Transverse colon (tissue), 4 donors: ENCODE measurements around the gene OAS3. TPM values are rescaled to one million over a fixed set of nuclear protein-coding genes. Genes with fewer than 3 reads are reported as not detected.

Experiments
- DNase-seq: peaks from one replicate; pipeline ENCODE4 v3.0.0-alpha.2; 2019
- H3K27ac ChIP-seq, 4 donors: fragments of 200-600 bp; sonication (generic); 2 replicates each; pipeline ENCODE4 v1.5.1; 2016 to 2018; ENCODE audit warnings: inconsistent platforms in 4 of 4
- H3K27me3 ChIP-seq: fragments of 200-600 bp; sonication (generic); 2 replicates; pipeline ENCODE4 v1.5.1; 2017; ENCODE audit warnings: inconsistent platforms
- H3K36me3 ChIP-seq, 4 donors: fragments of 200-600 bp; sonication (generic); 2 replicates each; pipeline ENCODE4 v1.5.1; 2017 to 2019; ENCODE audit warnings: inconsistent platforms in 4 of 4
- H3K4me1 ChIP-seq, 4 donors: fragments of 200-600 bp; sonication (generic); 2 replicates each; pipeline ENCODE4 v1.5.1; 2017 to 2020; ENCODE audit warnings: inconsistent platforms in 4 of 4
- H3K4me3 ChIP-seq, 4 donors: fragments of 200-600 bp; sonication (generic); 1 replicate in 1 of 4; 2 replicates in 3 of 4; pipeline versions ENCODE4 v1.5.1 to v1.6.1; 2017 to 2019; ENCODE audit warnings: inconsistent platforms in 4 of 4
- H3K9me3 ChIP-seq, 2 donors: fragments of 200-600 bp; sonication (generic); 2 replicates each; pipeline ENCODE4 v1.5.1; 2017 to 2019; ENCODE audit warnings: inconsistent platforms in 2 of 2
- CTCF ChIP-seq, 5 experiments: fragments of 200-600 bp in 3 of 5; fragments of 450-650 bp in 2 of 5; sonication (generic) in 3 of 5; IDR thresholded peaks; 1 replicate in 2 of 5; 2 replicates in 3 of 5; pipeline ENCODE4 v1.5.1; 2016 to 2017; ENCODE audit warnings: antibody characterized with exemption in 5 of 5, inconsistent platforms in 3 of 5, mild to moderate bottlenecking in 2 of 5, moderate library complexity in 1 of 5
- EP300 ChIP-seq: sonication (generic); formaldehyde crosslinking; IDR thresholded peaks from one replicate; pipeline ENCODE4 v1.6.1; 2017; ENCODE audit warnings: antibody characterized with exemption, low read depth
- POLR2A ChIP-seq: fragments of 450-650 bp; IDR thresholded peaks from one replicate; pipeline ENCODE4 v1.6.1; 2016; ENCODE audit warnings: antibody characterized with exemption, mild to moderate bottlenecking, moderate library complexity
- POLR2AphosphoS5 ChIP-seq, 3 donors: sonication (generic); formaldehyde crosslinking; IDR thresholded peaks; one replicate each; pipeline ENCODE4 v1.6.1; 2016; ENCODE audit warnings: antibody characterized with exemption in 3 of 3
- WGBS, 2 donors: methylation state at CpG; one replicate each; pipeline ENCODE4 v1.1.5; 2018; ENCODE audit warnings: low coverage in 1 of 2; 5-methylcytosine and 5-hydroxymethylcytosine counted together
- in situ Hi-C, 4 donors: fragments of 200-750 bp; cut with MboI; loops; one replicate each; pipeline versions ENCODE4 v1.15.0 to v1.15.1; 2017; ENCODE audit warnings: low sequenced_read_pairs in 3 of 4, low pct_ligation_motif_present in 1 of 4, low pct_unique_long_range_greater_than_20kb in 1 of 4
- intact Hi-C: fragments of 100-400 bp; cut with DNase I; formaldehyde crosslinking; loops from one replicate; pipeline ENCODE4 v1.15.1; 2023; ENCODE audit warnings: low total_unique reads
- total RNA-seq, 4 donors: library from RNA; depleted of rRNA; stranded (reverse); fragments of >200 nt; gene quantifications; one replicate each; pipeline ENCODE4 v1.1.0, GENCODE V29; 2016

Gene OAS3
- total RNA-seq, 4 donors from 2014 or later, result 6.2 to 17.6 (median 12.4) TPM

GRCh38 chr12:112946236-112947000, 8.1 kb downstream of the OAS3 start:
- no peak for TF ChIP-seq CTCF (IDR thresholded peaks at IDR 0.05)
- TF ChIP-seq EP300, result no peak
- no peak for TF ChIP-seq POLR2AphosphoS5 (IDR thresholded peaks at IDR 0.05)
- no peak for TF ChIP-seq POLR2A
- Histone ChIP-seq H3K4me1 (no peaks in the 10 kb centered on the region), H3K36me3 (peaks cover 0 to 14% (median 0%) of the 10 kb centered on the region in 4 donors), H3K9me3 (no peaks in the 10 kb centered on the region), H3K27ac (no peak overlapping the region), H3K4me3 (no peak overlapping the region), H3K27me3 (no peaks in the 10 kb centered on the region)
- in situ Hi-C loops, result no loop called here
- intact Hi-C loops, result no loop called here
- no peak for DNase-seq
- WGBS, 2 donors, result 87% methylated on average over 14 of the region's 14 CpGs; no CpG with 5 or more reads in 1 of the 2 donors

GRCh38 chr12:112947314-112947713, 9.0 kb downstream of the OAS3 start:
- H3K27me3 ChIP-seq, result no peaks in the 10 kb centered on the region
- H3K27ac ChIP-seq, result no peak overlapping the region
- peaks cover 0 to 15% (median 0%) of the 10 kb centered on the region in 4 donors for H3K36me3 ChIP-seq
- no peaks in the 10 kb centered on the region for H3K4me1 ChIP-seq
- WGBS, 2 donors, result 43 to 60% methylated on average over 1 of the region's 1 CpG
- intact Hi-C loops (no loop called here), in situ Hi-C loops (no loop called here)
- H3K9me3 ChIP-seq, result peaks cover 0 to 3% of the 10 kb centered on the region in 2 donors
- no peak overlapping the region for H3K4me3 ChIP-seq
- TF ChIP-seq EP300, result no peak
- no peak for TF ChIP-seq POLR2AphosphoS5 (IDR thresholded peaks at IDR 0.05)
- no peak for DNase-seq

GRCh38 chr12:112947761-112948160, 9.5 kb downstream of the OAS3 start:
- H3K27ac ChIP-seq, result no peak overlapping the region
- peaks cover 0 to 5% of the 10 kb centered on the region in 2 donors for H3K9me3 ChIP-seq
- DNase-seq, result no peak
- in situ Hi-C loops, result no loop called here
- intact Hi-C loops, result no loop called here
- WGBS, 2 donors, result 97% methylated on average over 5 of the region's 5 CpGs; no CpG with 5 or more reads in 1 of the 2 donors
- TF ChIP-seq EP300, result no peak
- TF ChIP-seq POLR2AphosphoS5 (IDR thresholded peaks at IDR 0.05), result no peak
- no peak for TF ChIP-seq POLR2A
- TF ChIP-seq CTCF (IDR thresholded peaks at IDR 0.05), result no peak
- no peak overlapping the region for H3K4me3 ChIP-seq
- H3K27me3 ChIP-seq, result no peaks in the 10 kb centered on the region
- H3K4me1 ChIP-seq, result no peaks in the 10 kb centered on the region
- peaks cover 0 to 20% (median 0%) of the 10 kb centered on the region in 4 donors for H3K36me3 ChIP-seq

GRCh38 chr12:112948806-112949205, 10.5 kb downstream of the OAS3 start:
- Histone ChIP-seq H3K9me3 (peaks cover 0 to 5% of the 10 kb centered on the region in 2 donors), H3K4me3 (no peak overlapping the region), H3K27me3 (no peaks in the 10 kb centered on the region), H3K36me3 (peaks cover 0 to 20% (median 0%) of the 10 kb centered on the region in 4 donors), H3K4me1 (no peaks in the 10 kb centered on the region), H3K27ac (no peak overlapping the region)
- intact Hi-C loops, result no loop called here
- no peak for TF ChIP-seq EP300
- no peak for TF ChIP-seq CTCF (IDR thresholded peaks at IDR 0.05)
- no peak for TF ChIP-seq POLR2AphosphoS5 (IDR thresholded peaks at IDR 0.05)
- TF ChIP-seq POLR2A, result no peak
- WGBS, 2 donors, result 91 to 100% methylated on average over 1 to 7 of the region's 7 CpGs
- in situ Hi-C loops, result no loop called here
- DNase-seq, result no peak
